GM12801 (cell line): Measurements from ENCODE around the gene ALK.

Experiments used
- CTCF ChIP-seq: IDR thresholded peaks from one replicate; pipeline ENCODE4 v1.5.1; 2011; ENCODE audit warnings: control low read depth; ENCODE audit not compliant: insufficient read length; ENCODE audit errors: extremely low read depth

The ALK gene

GRCh38 chr2:29871541-29871940 lies 49.8 kb downstream of the ALK start:
- no peak for TF ChIP-seq CTCF

GRCh38 chr2:29865512-29865911 lies 55.9 kb downstream of the ALK start:
- no peak for TF ChIP-seq CTCF

GRCh38 chr2:29864988-29865387 lies 56.4 kb downstream of the ALK start:
- TF ChIP-seq CTCF = no peak

- no peak for TF ChIP-seq CTCF
These were observed 65.3 kb downstream of the ALK start for GRCh38 chr2:29855924-29856639.

GRCh38 chr2:29850794-29851193 lies 70.6 kb downstream of the ALK start:
- no peak for TF ChIP-seq CTCF

GRCh38 chr2:29848566-29849310 lies 72.6 kb downstream of the ALK start:
- TF ChIP-seq CTCF = no peak

GRCh38 chr2:29847886-29848285 lies 73.5 kb downstream of the ALK start:
- no peak for TF ChIP-seq CTCF
